HepG2 (cell line): ENCODE results near the gene TULP4. TPM values are rescaled to one million over a fixed set of nuclear protein-coding genes. Genes with fewer than 3 reads are reported as not detected.

Source experiments
- ATAC-seq: fragments of 200-7000 bp; cut with Tn5 transposase; 3 replicates; pipeline ENCODE4 v1.9.1; 2020; ENCODE audit warnings: mild to moderate bottlenecking, moderate library complexity
- BruUV-seq: library from RNA; stranded (reverse); fragments of 400-500 nt; replicated peaks from 2 replicates; lab custom pipeline; 2021; lab: Mats Ljungman, UMichigan
- CTCF ChIA-PET: fragments of 300-600 bp; formaldehyde crosslinking; extraction: SDS; loops from one replicate; lab custom pipeline; 2021; ENCODE audit warnings: low total read pairs, inconsistent platforms, low intra/inter-chr PET ratio; lab: Yijun Ruan, JAX
- POLR2A ChIA-PET: fragments of 350-600 bp; sonication (Branson Sonifier 250); formaldehyde crosslinking; loops from one replicate; lab custom pipeline; 2020; ENCODE audit warnings: antibody characterized with exemption, inconsistent platforms; lab: Yijun Ruan, JAX
- DNase-seq: peaks from one replicate; pipeline ENCODE4 v3.0.0-alpha.2; 2015; ENCODE audit warnings: low spot score
- FAIRE-seq: peaks from 3 replicates; lab custom pipeline; 2011; peaks lifted over from hg19 to GRCh38; lab: Jason Lieb, UNC
- H2AFZ ChIP-seq: one replicate; pipeline ENCODE4 v1.6.1; 2011; ENCODE audit warnings: low read length, inconsistent platforms
- H3K27ac ChIP-seq: fragments of 300-600 bp; 3 replicates; pipeline ENCODE4 v1.8.0; 2011; ENCODE audit warnings: mixed run types, mild to moderate bottlenecking, mixed read lengths, low read length, inconsistent platforms; ENCODE audit not compliant: insufficient read depth; ENCODE audit errors: extremely low read length
- H3K27me3 ChIP-seq, 2 experiments: fragments of 200-600 bp in 1 of 2; 2 replicates in 1 of 2; 3 replicates in 1 of 2; pipeline versions ENCODE4 v1.6.0 to v1.8.0; 2011; ENCODE audit warnings: low read length in 2 of 2, mild to moderate bottlenecking in 2 of 2, moderate library complexity in 2 of 2, inconsistent platforms in 1 of 2; ENCODE audit not compliant: insufficient read depth in 2 of 2, control insufficient read depth in 1 of 2
- H3K36me3 ChIP-seq, 2 experiments: fragments of 200-600 bp in 1 of 2; replicated peaks in 1 of 2; 2 replicates in 1 of 2; 3 replicates in 1 of 2; pipeline versions ENCODE4 v1.5.1 to v1.8.0; 2011; ENCODE audit warnings: low read length in 2 of 2, inconsistent platforms in 1 of 2; ENCODE audit not compliant: insufficient read depth in 2 of 2, control insufficient read depth in 1 of 2
- H3K4me1 ChIP-seq: 2 replicates; pipeline ENCODE4 v1.5.1; 2012; ENCODE audit warnings: low read length, inconsistent platforms; ENCODE audit not compliant: insufficient read depth
- H3K4me2 ChIP-seq: 2 replicates; pipeline ENCODE4 v1.6.0; 2011; ENCODE audit warnings: low read depth, low read length, inconsistent platforms
- H3K4me3 ChIP-seq, 3 experiments: fragments of 200-600 bp in 1 of 3; sonication (generic), shearing (Covaris generic) in 1 of 3; replicated peaks in 1 of 3; 2 replicates each; pipeline ENCODE4 v1.5.1; 2011 to 2016; ENCODE audit warnings: low read length in 3 of 3, inconsistent platforms in 2 of 3, low read depth in 2 of 3, mild to moderate bottlenecking in 2 of 3, control low read depth in 1 of 3, mixed read lengths in 1 of 3; ENCODE audit not compliant: insufficient read depth in 1 of 3
- H3K79me2 ChIP-seq: one replicate; pipeline ENCODE4 v1.6.1; 2011; ENCODE audit warnings: low read length, inconsistent platforms; ENCODE audit not compliant: insufficient read depth
- H3K9ac ChIP-seq: 2 replicates; pipeline ENCODE4 v1.6.0; 2011; ENCODE audit warnings: mild to moderate bottlenecking, low read depth, low read length, inconsistent platforms; ENCODE audit not compliant: insufficient read depth
- H3K9me3 ChIP-seq: 2 replicates; pipeline ENCODE4 v1.5.1; 2012; ENCODE audit warnings: mild to moderate bottlenecking, low read length
- H4K20me1 ChIP-seq: 2 replicates; pipeline ENCODE4 v1.6.0; 2011; ENCODE audit warnings: inconsistent platforms, mild to moderate bottlenecking, low read length, moderate library complexity; ENCODE audit not compliant: insufficient read depth
- CTCF ChIP-seq: sonication (generic); formaldehyde crosslinking; IDR thresholded peaks from 2 replicates; pipeline ENCODE4 v1.5.0; 2020; ENCODE audit warnings: mild to moderate bottlenecking, missing genetic modification reagents, moderate library complexity
- PRMT3 ChIP-seq: sonication (generic); formaldehyde crosslinking; IDR thresholded peaks from 2 replicates; pipeline ENCODE4 v1.8.1; 2022; ENCODE audit warnings: low read depth, mild to moderate bottlenecking, moderate library complexity, missing genetic modification reagents, borderline replicate concordance
- RAD21 ChIP-seq: fragments of 450-650 bp; formaldehyde crosslinking; IDR thresholded peaks from 2 replicates; pipeline ENCODE4 v1.5.0; 2020; ENCODE audit warnings: mild to moderate bottlenecking
- REXO4 ChIP-seq: sonication (generic); formaldehyde crosslinking; IDR thresholded peaks from 2 replicates; pipeline ENCODE4 v1.8.0; 2022; ENCODE audit warnings: missing genetic modification reagents, mild to moderate bottlenecking, borderline replicate concordance
- STAG1 ChIP-seq: sonication (generic); formaldehyde crosslinking; IDR thresholded peaks from 2 replicates; pipeline ENCODE4 v1.4.0; 2020; ENCODE audit warnings: missing genetic modification reagents
- TBP ChIP-seq: sonication (generic); formaldehyde crosslinking; IDR thresholded peaks from 2 replicates; pipeline ENCODE4 v1.5.0; 2020; ENCODE audit warnings: missing genetic modification reagents
- TRIM22 ChIP-seq: fragments of 450-650 bp; IDR thresholded peaks from 2 replicates; pipeline ENCODE4 v1.6.1; 2017
- YEATS4 ChIP-seq: sonication (generic); formaldehyde crosslinking; IDR thresholded peaks from 2 replicates; pipeline ENCODE4 v1.4.0; 2020; ENCODE audit warnings: missing genetic modification reagents, borderline replicate concordance
- ZNF362 ChIP-seq: sonication (generic); formaldehyde crosslinking; IDR thresholded peaks from 2 replicates; pipeline ENCODE4 v1.4.0; 2020; ENCODE audit warnings: missing genetic modification reagents, mild to moderate bottlenecking, borderline replicate concordance
- ZNF710 ChIP-seq: sonication (generic); formaldehyde crosslinking; IDR thresholded peaks from 2 replicates; pipeline ENCODE4 v1.5.0; 2020; ENCODE audit warnings: mild to moderate bottlenecking, missing genetic modification reagents, borderline replicate concordance
- ZNF740 ChIP-seq: sonication (generic); formaldehyde crosslinking; IDR thresholded peaks from 2 replicates; pipeline ENCODE4 v1.4.0; 2020; ENCODE audit warnings: missing genetic modification reagents
- whole genome bisulfite sequencing: methylation state at CpG from one replicate; pipeline ENCODE4 v1.1.6; 2017; ENCODE audit warnings: low lambda C conversion rate; 5-methylcytosine and 5-hydroxymethylcytosine counted together
- in situ Hi-C: cut with HindIII; loops from 2 replicates; pipeline ENCODE4 v1.10.0; 2017; ENCODE audit warnings: low pct_unique_long_range_greater_than_20kb; ENCODE audit not compliant: extremely low pct_ligation_motif_present
- intact Hi-C: fragments of 100-400 bp; cut with micrococcal nuclease; formaldehyde crosslinking; loops from one replicate; pipeline ENCODE4 v1.10.0; 2022; ENCODE audit not compliant: unreplicated experiment
- polyA plus RNA-seq, 8 experiments: library from polyadenylated mRNA; depleted of rRNA in 3 of 8; stranded (reverse) in 7 of 8; unstranded in 1 of 8; fragments of >200 nt; fragmentation: Illumina TruSeq in 4 of 8; extraction: Trizol in 4 of 8; gene quantifications; 2 replicates each; pipeline versions ENCODE4 v1.2.1 to v1.2.3, GENCODE V29; 2011 to 2016; ENCODE audit warnings: low read depth in 4 of 8, missing spikeins in 1 of 8, mixed read lengths in 1 of 8; ENCODE audit not compliant: insufficient read depth in 1 of 8
- total RNA-seq, 5 experiments: library from RNA; depleted of rRNA; stranded (reverse); fragments of >200 nt; fragmentation: Illumina TruSeq; extraction: Trizol; gene quantifications; 2 replicates each; pipeline ENCODE4 v1.2.3, GENCODE V29; 2016; ENCODE audit warnings: low read depth in 1 of 5

TULP4 gene
- total and polyA plus RNA-seq, 2 of the 13 experiments (the other 11 are each of a cell fraction or from before 2014, with no cell fraction given): 21.1 to 122 TPM

- Histone ChIP-seq H3K9ac (no peak overlapping the region), H3K27me3 (no peaks in the 10 kb centered on the region), H3K4me2 (no peak overlapping the region), H3K36me3 (peaks cover 32 to 72% of the 10 kb centered on the region in 2 experiments), H3K4me1 (no peaks in the 10 kb centered on the region), H3K27ac (no peak overlapping the region), H3K9me3 (no peaks in the 10 kb centered on the region), H2AFZ (no peak overlapping the region), H4K20me1 (no peaks in the 10 kb centered on the region), H3K4me3 (no peak overlapping the region), H3K79me2 (no peaks in the 10 kb centered on the region)
- TF ChIP-seq TBP (CRISPR knock-in tag) (no peak), ZNF710 (CRISPR knock-in tag) (no peak), STAG1 (CRISPR knock-in tag) (peak; percentile 63), ZNF362 (CRISPR knock-in tag) (no peak), ZNF740 (CRISPR knock-in tag) (peak; percentile 78), CTCF (CRISPR knock-in tag) (peak; percentile 42), YEATS4 (no peak), TRIM22 (no peak), REXO4 (CRISPR knock-in tag) (no peak), PRMT3 (CRISPR knock-in tag) (no peak), RAD21 (CRISPR knock-in tag) (0 out of 2 replicates have a peak, but pooled peaks have one; percentile 24)
- ATAC-seq (peak; percentile 57), FAIRE-seq (peak; percentile 8), DNase-seq (no peak)
- ChIA-PET POLR2A (no interaction called here), CTCF (interaction anchor here (1.3 kb wide), 1 partner anchor 276 kb away, joined by 4 read pairs; no protein-coding TSS in a partner anchor)
- 93% methylated on average over 3 of the region's 3 CpGs for whole genome bisulfite sequencing
- BruUV-seq: no TSS peak
- intact Hi-C loops (no loop called here), in situ Hi-C loops (no loop called here)
Observed at GRCh38 chr6:158496700-158497099, 184.4 kb downstream of the TULP4 start.
